ENCODE measurements around the gene ADGRB2.

The ADGRB2 gene

GRCh38 chr1:31795096-31795675 lies 31.0 kb upstream of the ADGRB2 start:
- TF ChIP-seq EZH2phosphoT487 (conservative IDR thresholded peaks at IDR 0.05; ENCODE audit: low read length) = no peak
- no peak for TF ChIP-seq CTCF (IDR thresholded peaks at IDR 0.05; ENCODE audit: insufficient read depth, low read length, poor library complexity, severe bottlenecking)
- Histone ChIP-seq H3K27me3 (ENCODE audit: low read length) (no peaks in the 10 kb centered on the region), H3K36me3 (ENCODE audit: low read length) (no peaks in the 10 kb centered on the region), H3F3A (ENCODE audit: insufficient read depth) (no peaks in the 10 kb centered on the region), H3K4me2 (ENCODE audit: low read depth, low read length, poor library complexity, severe bottlenecking) (no peak overlapping the region), H2AFZ (ENCODE audit: low read depth, low read length, severe bottlenecking) (no peak overlapping the region), H3K79me2 (ENCODE audit: insufficient read depth, low read length) (no peaks in the 10 kb centered on the region), H3K4me3 (ENCODE audit: insufficient read depth, low read length, poor library complexity, severe bottlenecking) (no peak overlapping the region), H3K9ac (ENCODE audit: low read length) (no peak overlapping the region), H3K9me3 (ENCODE audit: insufficient read depth, low read length) (no peaks in the 10 kb centered on the region), H3K27ac (ENCODE audit: low read depth, low read length) (no peak overlapping the region), H4K20me1 (ENCODE audit: low read depth, low read length) (no peaks in the 10 kb centered on the region), H3K9me2 (replicated peaks; ENCODE audit: insufficient read depth, low read length) (no peaks in the 10 kb centered on the region)

GRCh38 chr1:31793586-31794285 lies 29.6 kb upstream of the ADGRB2 start:
- TF ChIP-seq CTCF (IDR thresholded peaks at IDR 0.05; ENCODE audit: insufficient read depth, low read length, poor library complexity, severe bottlenecking) = no peak

GRCh38 chr1:31793086-31793485 lies 28.9 kb upstream of the ADGRB2 start:
- Histone ChIP-seq H3K9ac (ENCODE audit: low read length) (no peak overlapping the region), H3K9me3 (ENCODE audit: insufficient read depth, low read length) (no peaks in the 10 kb centered on the region), H3K4me3 (ENCODE audit: insufficient read depth, low read length, poor library complexity, severe bottlenecking) (no peak overlapping the region), H3K27ac (ENCODE audit: low read depth, low read length) (no peak overlapping the region), H3K79me2 (ENCODE audit: insufficient read depth, low read length) (no peaks in the 10 kb centered on the region), H4K20me1 (ENCODE audit: low read depth, low read length) (no peaks in the 10 kb centered on the region), H3K27me3 (ENCODE audit: low read length) (no peaks in the 10 kb centered on the region), H3F3A (ENCODE audit: insufficient read depth) (peaks cover 2% of the 10 kb centered on the region), H3K9me2 (replicated peaks; ENCODE audit: insufficient read depth, low read length) (no peaks in the 10 kb centered on the region), H3K36me3 (ENCODE audit: low read length) (no peaks in the 10 kb centered on the region), H2AFZ (ENCODE audit: low read depth, low read length, severe bottlenecking) (no peak overlapping the region), H3K4me2 (ENCODE audit: low read depth, low read length, poor library complexity, severe bottlenecking) (no peak overlapping the region)
- TF ChIP-seq CTCF (IDR thresholded peaks at IDR 0.05; ENCODE audit: insufficient read depth, low read length, poor library complexity, severe bottlenecking) = no peak
- no peak for TF ChIP-seq EZH2phosphoT487 (conservative IDR thresholded peaks at IDR 0.05; ENCODE audit: low read length)

More at GRCh38 chr1:31793586-31794285, 29.6 kb upstream of the ADGRB2 start:
- no peak overlapping the region for H3K4me2 ChIP-seq (ENCODE audit: low read depth, low read length, poor library complexity, severe bottlenecking)
- no peaks in the 10 kb centered on the region for H4K20me1 ChIP-seq (ENCODE audit: low read depth, low read length)
- H3K9ac ChIP-seq (ENCODE audit: low read length) = no peak overlapping the region
- no peak overlapping the region for H2AFZ ChIP-seq (ENCODE audit: low read depth, low read length, severe bottlenecking)
- no peaks in the 10 kb centered on the region for H3F3A ChIP-seq (ENCODE audit: insufficient read depth)
- H3K79me2 ChIP-seq (ENCODE audit: insufficient read depth, low read length) = no peaks in the 10 kb centered on the region
- no peak overlapping the region for H3K4me3 ChIP-seq (ENCODE audit: insufficient read depth, low read length, poor library complexity, severe bottlenecking)
- H3K9me3 ChIP-seq (ENCODE audit: insufficient read depth, low read length) = no peaks in the 10 kb centered on the region
- no peak overlapping the region for H3K27ac ChIP-seq (ENCODE audit: low read depth, low read length)
- H3K9me2 ChIP-seq (replicated peaks; ENCODE audit: insufficient read depth, low read length) = no peaks in the 10 kb centered on the region
- no peaks in the 10 kb centered on the region for H3K27me3 ChIP-seq (ENCODE audit: low read length)
- no peaks in the 10 kb centered on the region for H3K36me3 ChIP-seq (ENCODE audit: low read length)
